PFSK-1 (cell line): Measurements from ENCODE around the gene CAMTA1.

ENCODE experiments used
- POLR2AphosphoS5 ChIP-seq: IDR thresholded peaks from 2 replicates; pipeline ENCODE4 v1.6.1; 2012; ENCODE audit warnings: low read depth, mild to moderate bottlenecking, control low read depth, low read length, moderate library complexity
- REST ChIP-seq, 2 experiments: IDR thresholded peaks; 2 replicates each; pipeline versions ENCODE4 v1.6.1 to v1.8.0; 2011 to 2012; ENCODE audit warnings: low read depth in 2 of 2, low read length in 2 of 2, control low read depth in 1 of 2, inconsistent platforms in 1 of 2, mild to moderate bottlenecking in 1 of 2, moderate library complexity in 1 of 2; ENCODE audit not compliant: insufficient read depth in 1 of 2
- SIN3A ChIP-seq: IDR thresholded peaks from 2 replicates; pipeline ENCODE4 v1.6.1; 2012; ENCODE audit warnings: mild to moderate bottlenecking, low read length, moderate library complexity, borderline replicate concordance; ENCODE audit not compliant: insufficient read depth
- TAF1 ChIP-seq: IDR thresholded peaks from 2 replicates; pipeline ENCODE4 v1.6.1; 2012; ENCODE audit warnings: low read length, control low read depth, borderline replicate concordance; ENCODE audit not compliant: insufficient read depth

- TF ChIP-seq SIN3A (no peak), REST (IDR thresholded peaks at IDR 0.05; ENCODE audit: insufficient read depth in 1 of 2, low read depth in 2 of 2, low read length in 2 of 2) (no peak), TAF1 (no peak), POLR2AphosphoS5 (no peak)
Observed at GRCh38 chr1:6953907-6954364, 168.7 kb downstream of the CAMTA1 start.
